A673 (cell line): ENCODE measurements around the gene RXRA.

Experiments
- EZH2 ChIP-seq: fragments of 200-600 bp; sonication (generic); IDR thresholded peaks from 2 replicates; pipeline ENCODE4 v1.6.1; 2017; ENCODE audit warnings: borderline replicate concordance, low read depth, mild to moderate bottlenecking, mixed read lengths, antibody characterized with exemption, low read length; ENCODE audit not compliant: poor library complexity, severe bottlenecking
- TF ChIP-seq, protein P1 (sequence below): fragments of 300-800, 200-600 bp; sonication (generic); conservative IDR thresholded peaks from 2 replicates; pipeline ENCODE4 v1.5.1; 2017; ENCODE audit warnings: low read depth, mild to moderate bottlenecking, antibody characterized with exemption, low read length, moderate library complexity, mixed read lengths

DNA sequence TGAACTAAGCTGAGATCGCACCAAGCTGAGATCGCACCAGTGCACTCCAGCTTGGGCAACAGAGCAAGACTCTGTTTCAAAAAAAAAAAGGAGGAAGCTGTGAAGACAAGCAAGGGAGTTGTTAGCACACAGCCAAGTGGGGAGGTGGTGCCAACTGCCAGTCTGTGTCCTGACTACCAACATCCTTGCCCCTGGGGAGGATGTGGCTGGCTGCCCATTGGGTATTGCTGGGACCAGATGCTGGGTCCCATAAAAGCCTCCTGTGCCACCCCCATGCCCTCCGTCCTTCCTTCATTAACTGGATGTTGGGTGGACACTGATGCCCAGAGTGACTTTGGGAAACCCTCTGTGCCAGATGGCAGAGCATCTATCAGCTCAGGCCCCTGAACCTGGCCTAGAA lies 158.2 kb downstream of the RXRA start:
- no peak for TF ChIP-seq EZH2
- TF ChIP-seq, protein P1, sequence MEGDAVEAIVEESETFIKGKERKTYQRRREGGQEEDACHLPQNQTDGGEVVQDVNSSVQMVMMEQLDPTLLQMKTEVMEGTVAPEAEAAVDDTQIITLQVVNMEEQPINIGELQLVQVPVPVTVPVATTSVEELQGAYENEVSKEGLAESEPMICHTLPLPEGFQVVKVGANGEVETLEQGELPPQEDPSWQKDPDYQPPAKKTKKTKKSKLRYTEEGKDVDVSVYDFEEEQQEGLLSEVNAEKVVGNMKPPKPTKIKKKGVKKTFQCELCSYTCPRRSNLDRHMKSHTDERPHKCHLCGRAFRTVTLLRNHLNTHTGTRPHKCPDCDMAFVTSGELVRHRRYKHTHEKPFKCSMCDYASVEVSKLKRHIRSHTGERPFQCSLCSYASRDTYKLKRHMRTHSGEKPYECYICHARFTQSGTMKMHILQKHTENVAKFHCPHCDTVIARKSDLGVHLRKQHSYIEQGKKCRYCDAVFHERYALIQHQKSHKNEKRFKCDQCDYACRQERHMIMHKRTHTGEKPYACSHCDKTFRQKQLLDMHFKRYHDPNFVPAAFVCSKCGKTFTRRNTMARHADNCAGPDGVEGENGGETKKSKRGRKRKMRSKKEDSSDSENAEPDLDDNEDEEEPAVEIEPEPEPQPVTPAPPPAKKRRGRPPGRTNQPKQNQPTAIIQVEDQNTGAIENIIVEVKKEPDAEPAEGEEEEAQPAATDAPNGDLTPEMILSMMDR = no peak
